ENCODE measurements around the gene TBRG4.

The TBRG4 gene

DNA sequence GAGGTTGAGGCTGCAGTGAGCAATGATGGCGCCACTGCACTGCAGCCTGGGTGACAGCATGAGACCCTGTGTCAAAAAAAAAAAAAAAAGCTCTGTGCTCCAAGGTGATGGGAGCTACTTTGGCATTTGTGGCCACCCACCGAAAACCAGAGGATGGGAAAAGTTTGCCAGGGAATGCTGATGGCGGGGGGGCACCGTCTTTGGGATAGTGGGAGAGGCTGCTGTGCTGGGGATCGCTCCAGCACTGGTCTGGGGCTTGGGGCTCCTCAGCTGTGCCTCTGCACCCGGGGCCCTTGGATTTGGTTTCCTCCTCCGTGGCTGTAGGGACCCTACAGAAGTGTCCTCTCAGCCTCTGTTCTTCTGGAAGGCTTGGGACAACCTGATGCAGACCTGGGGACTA lies 34.4 kb upstream of the TBRG4 start:
- TF ChIP-seq, protein P1, sequence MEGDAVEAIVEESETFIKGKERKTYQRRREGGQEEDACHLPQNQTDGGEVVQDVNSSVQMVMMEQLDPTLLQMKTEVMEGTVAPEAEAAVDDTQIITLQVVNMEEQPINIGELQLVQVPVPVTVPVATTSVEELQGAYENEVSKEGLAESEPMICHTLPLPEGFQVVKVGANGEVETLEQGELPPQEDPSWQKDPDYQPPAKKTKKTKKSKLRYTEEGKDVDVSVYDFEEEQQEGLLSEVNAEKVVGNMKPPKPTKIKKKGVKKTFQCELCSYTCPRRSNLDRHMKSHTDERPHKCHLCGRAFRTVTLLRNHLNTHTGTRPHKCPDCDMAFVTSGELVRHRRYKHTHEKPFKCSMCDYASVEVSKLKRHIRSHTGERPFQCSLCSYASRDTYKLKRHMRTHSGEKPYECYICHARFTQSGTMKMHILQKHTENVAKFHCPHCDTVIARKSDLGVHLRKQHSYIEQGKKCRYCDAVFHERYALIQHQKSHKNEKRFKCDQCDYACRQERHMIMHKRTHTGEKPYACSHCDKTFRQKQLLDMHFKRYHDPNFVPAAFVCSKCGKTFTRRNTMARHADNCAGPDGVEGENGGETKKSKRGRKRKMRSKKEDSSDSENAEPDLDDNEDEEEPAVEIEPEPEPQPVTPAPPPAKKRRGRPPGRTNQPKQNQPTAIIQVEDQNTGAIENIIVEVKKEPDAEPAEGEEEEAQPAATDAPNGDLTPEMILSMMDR (IDR thresholded peaks at IDR 0.05), result no peak
- TF ChIP-seq ZFX (IDR thresholded peaks at IDR 0.05; ENCODE audit: borderline replicate concordance), result no peak
- no peak overlapping the region for H3K27ac ChIP-seq

DNA sequence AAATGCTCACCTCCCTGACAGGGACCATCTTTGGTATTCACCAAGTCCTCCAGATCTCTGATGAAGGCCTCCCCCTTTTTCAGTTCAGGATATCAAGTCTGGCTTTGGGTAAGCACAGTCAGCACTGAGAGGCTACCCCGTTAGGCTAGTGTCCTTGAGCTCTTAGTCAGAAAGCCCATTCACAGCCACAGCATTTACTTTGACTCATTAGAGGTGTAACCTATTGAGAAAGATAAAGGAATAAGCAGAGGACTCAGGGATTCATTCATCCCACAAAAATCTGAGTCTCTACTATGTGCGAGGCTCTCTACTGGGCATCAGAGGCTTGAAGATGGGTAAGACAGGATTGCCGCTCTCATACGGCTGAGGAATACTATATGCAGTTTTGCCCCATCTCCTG lies 32.1 kb upstream of the TBRG4 start:
- no peak overlapping the region for H3K27ac ChIP-seq
- TF ChIP-seq ZFX (IDR thresholded peaks at IDR 0.05; ENCODE audit: borderline replicate concordance), result no peak
- TF ChIP-seq, protein P1 (IDR thresholded peaks at IDR 0.05), result no peak

DNA sequence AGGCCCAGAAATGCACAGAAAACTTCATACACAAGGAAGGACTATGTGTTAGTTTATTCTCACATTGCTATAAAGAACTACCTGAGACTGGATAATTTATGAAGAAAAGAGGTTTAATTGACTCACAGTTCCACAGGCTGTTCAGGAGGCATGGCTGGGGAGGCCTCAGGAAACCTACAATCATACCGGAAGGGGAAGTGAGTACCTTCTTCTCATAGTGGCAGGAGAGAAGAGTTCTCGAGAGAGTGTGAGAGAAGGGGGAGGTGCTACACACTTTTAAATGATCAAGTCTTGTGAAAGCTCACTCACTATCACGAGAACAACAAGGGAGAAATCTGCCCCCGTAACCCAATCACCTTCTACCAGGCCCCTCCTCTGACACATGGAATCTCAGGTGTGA lies 29.3 kb upstream of the TBRG4 start:
- no peak for TF ChIP-seq ZFX (IDR thresholded peaks at IDR 0.05; ENCODE audit: borderline replicate concordance)
- TF ChIP-seq, protein P1 (IDR thresholded peaks at IDR 0.05), result no peak
- H3K27ac ChIP-seq, result no peak overlapping the region

DNA sequence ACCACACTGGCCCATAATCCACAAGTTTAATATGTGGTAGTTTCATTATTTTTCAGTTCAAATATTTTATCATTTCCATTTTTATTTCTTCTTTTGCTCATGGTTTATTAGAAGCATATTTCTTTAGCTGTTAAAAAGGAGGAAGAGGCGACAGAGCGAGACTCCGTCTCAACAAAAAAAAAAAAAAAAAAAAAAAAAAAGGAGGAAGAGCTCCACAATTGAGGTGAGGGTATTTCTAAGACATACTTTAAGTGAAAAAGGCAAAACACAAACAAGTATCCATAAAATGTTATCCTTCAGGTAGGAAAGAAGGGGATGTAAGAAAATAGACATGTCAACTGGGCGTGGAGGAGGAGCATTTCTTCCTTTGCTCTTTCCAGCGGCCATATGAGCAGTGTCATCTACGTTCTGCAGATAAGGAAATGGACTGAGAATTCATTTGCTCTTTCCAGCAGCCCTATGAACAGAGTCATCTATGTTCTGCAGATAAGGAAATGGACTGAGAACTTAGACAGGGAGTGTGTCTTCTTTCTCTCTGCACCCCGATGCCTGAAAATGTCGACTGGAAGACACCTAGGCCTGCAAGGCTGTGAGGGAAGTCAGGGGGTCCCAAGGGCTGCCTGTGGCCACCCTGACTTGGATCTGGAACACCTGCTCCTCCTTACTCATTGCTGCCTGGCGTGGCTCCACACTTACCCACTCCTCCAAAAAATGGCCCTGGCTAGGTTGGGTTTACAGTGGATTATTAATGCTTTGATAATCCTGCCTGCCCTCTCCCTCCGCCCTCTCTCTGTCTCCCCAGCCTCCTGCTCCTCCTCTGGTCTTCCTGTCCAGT lies 27.2 kb upstream of the TBRG4 start:
- TF ChIP-seq, protein P1 (IDR thresholded peaks at IDR 0.05), result no peak
- TF ChIP-seq ZFX (IDR thresholded peaks at IDR 0.05; ENCODE audit: borderline replicate concordance), result no peak
- H3K27ac ChIP-seq, result no peak overlapping the region

DNA sequence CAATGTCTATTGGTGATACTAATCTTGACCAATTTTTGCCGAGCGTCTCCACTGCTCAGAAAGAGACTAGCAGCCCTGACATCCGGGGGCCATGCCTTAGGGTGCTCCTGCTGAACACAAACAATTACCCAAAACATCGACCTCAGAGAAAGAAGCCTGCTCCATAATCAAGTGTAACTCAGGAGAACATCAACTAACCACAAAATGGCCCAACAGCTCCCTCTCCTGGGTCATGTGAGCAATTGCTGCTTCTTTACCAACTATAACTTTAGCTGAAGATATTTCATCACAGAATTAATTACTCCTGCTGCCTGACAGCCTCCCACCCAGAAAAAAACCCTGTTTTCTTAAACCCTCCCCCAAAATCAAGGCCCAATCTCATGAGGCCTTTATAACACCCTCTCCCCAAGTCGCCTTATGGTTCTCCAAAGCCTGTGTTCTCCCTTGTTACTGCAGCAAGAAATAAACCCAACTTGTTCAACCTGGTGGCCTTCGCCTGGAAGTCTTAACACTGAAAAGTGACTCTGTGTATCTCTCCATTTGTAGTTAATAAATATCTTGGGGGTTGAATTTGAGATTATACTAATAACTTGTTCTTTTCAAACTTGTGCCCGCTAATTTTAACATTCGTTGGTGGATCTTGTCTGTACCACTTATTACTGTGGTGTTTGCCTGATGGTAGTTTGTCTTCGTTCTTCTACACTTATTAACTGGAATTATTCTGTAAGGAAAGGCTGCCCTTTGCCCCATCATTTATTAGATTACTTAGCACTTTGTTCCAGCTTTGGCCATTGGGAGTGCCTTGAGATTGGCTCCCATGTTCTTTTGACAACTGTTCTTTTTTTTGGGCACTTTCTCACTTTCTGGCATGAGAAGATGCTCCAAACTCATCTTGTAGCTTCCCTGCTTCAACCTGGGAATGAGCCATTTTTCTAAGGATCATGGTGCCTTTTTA lies 24.9 kb upstream of the TBRG4 start:
- H3K27ac ChIP-seq, result no peak overlapping the region
- no peak for TF ChIP-seq ZFX (IDR thresholded peaks at IDR 0.05; ENCODE audit: borderline replicate concordance)
- TF ChIP-seq, protein P1 (IDR thresholded peaks at IDR 0.05), result peak; percentile 94

DNA sequence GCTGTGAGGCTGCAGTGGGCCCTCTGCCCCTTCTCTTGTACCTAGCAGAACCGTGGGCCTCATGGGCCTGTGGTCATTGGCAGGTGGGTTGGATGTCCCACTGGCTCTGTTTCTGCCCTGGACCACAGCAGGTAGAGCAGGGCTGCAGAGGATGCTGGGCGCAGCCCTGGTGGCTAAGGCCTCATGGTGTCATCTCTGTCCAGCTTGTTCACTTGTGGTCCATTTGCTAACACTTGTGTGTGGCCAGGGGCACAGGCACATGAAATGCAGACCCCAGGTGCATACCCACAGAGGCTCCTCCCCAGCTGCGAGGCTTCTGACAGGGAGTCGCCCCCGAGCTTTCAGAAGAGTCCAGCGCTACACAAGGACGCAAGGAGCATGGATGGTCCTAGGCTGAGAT lies 22.4 kb upstream of the TBRG4 start:
- TF ChIP-seq, protein P1 (IDR thresholded peaks at IDR 0.05), result no peak
- no peak for TF ChIP-seq ZFX (IDR thresholded peaks at IDR 0.05; ENCODE audit: borderline replicate concordance)
- no peak overlapping the region for H3K27ac ChIP-seq

All from 22Rv1 (cell line).